Endodermal cell (in vitro differentiated cells): Measurements from ENCODE around the gene ELL. TPM values are rescaled to one million over a fixed set of nuclear protein-coding genes. Genes with fewer than 3 reads are reported as not detected.

Experiments used
- DNase-seq: peaks from one replicate; pipeline ENCODE4 v3.0.0-alpha.2; 2017
- H3K27ac ChIP-seq: 2 replicates; pipeline ENCODE4 v1.5.1; 2013; ENCODE audit warnings: mild to moderate bottlenecking, low read depth, low read length, moderate library complexity
- H3K27me3 ChIP-seq: 2 replicates; pipeline ENCODE4 v1.6.1; 2013; ENCODE audit warnings: mild to moderate bottlenecking, low read length, moderate library complexity; ENCODE audit not compliant: insufficient read depth, control insufficient read depth, poor library complexity, severe bottlenecking
- H3K36me3 ChIP-seq: 2 replicates; pipeline ENCODE4 v1.7.0; 2013; ENCODE audit warnings: mild to moderate bottlenecking, low read length, moderate library complexity; ENCODE audit not compliant: control insufficient read depth, insufficient read depth
- H3K4me1 ChIP-seq: one replicate; pipeline ENCODE4 v1.7.0; 2013; ENCODE audit warnings: low read length; ENCODE audit not compliant: control insufficient read depth, insufficient read depth
- H3K4me3 ChIP-seq: 2 replicates; pipeline ENCODE4 v1.5.1; 2013; ENCODE audit warnings: mild to moderate bottlenecking, low read length, moderate library complexity
- H3K9ac ChIP-seq: 2 replicates; pipeline ENCODE4 v1.6.1; 2013; ENCODE audit warnings: mild to moderate bottlenecking, low read length, moderate library complexity; ENCODE audit not compliant: poor library complexity, severe bottlenecking; ENCODE audit errors: extremely low read depth
- H3K9me3 ChIP-seq: 2 replicates; pipeline ENCODE4 v1.6.1; 2013; ENCODE audit warnings: mild to moderate bottlenecking, low read length, moderate library complexity; ENCODE audit not compliant: control insufficient read depth
- H3K27ac Mint-ChIP-seq: 2 replicates; pipeline ENCODE4 v1.8.0; 2020; ENCODE audit warnings: mixed read lengths
- H3K27me3 Mint-ChIP-seq: 2 replicates; pipeline ENCODE4 v1.8.0; 2021; ENCODE audit warnings: mild to moderate bottlenecking, mixed read lengths; ENCODE audit not compliant: insufficient read depth
- H3K36me3 Mint-ChIP-seq: 2 replicates; pipeline ENCODE4 v1.8.0; 2020; ENCODE audit warnings: low read depth, mixed read lengths
- H3K4me1 Mint-ChIP-seq: 2 replicates; pipeline ENCODE4 v1.8.0; 2020; ENCODE audit warnings: mixed read lengths
- H3K4me3 Mint-ChIP-seq: 2 replicates; pipeline ENCODE4 v1.8.0; 2020; ENCODE audit warnings: mild to moderate bottlenecking, moderate library complexity, mixed read lengths
- H3K9me3 Mint-ChIP-seq: 2 replicates; pipeline ENCODE4 v1.8.0; 2020; ENCODE audit warnings: mild to moderate bottlenecking, mixed read lengths
- WGBS, 2 experiments: methylation state at CpG; one replicate each; pipeline versions ENCODE4 v1.1.5 to v1.1.7; 2013; ENCODE audit warnings: missing lambda C conversion rate in 2 of 2, mixed read lengths in 1 of 2; ENCODE audit not compliant: insufficient coverage in 1 of 2, insufficient read length in 1 of 2; 5-methylcytosine and 5-hydroxymethylcytosine counted together
- total RNA-seq, 2 donors: library from RNA; stranded (reverse); fragmentation: NEBNext Ultra II Directional in 1 of 2; extraction: Animal tissue kit (Norgen Biotek cat#: 25700) in 1 of 2; gene quantifications; 2 replicates in 1 of 2; 3 replicates in 1 of 2; pipeline ENCODE4 v1.2.1, GENCODE V29; 2021
- TF ChIP-seq, protein P1 (sequence below): fragments of 200-600 bp; sonication (generic); conservative IDR thresholded peaks from 2 replicates; pipeline ENCODE4 v1.5.0; 2021; ENCODE audit warnings: antibody characterized with exemption, mild to moderate bottlenecking

ELL gene
- total RNA-seq, 2 donors from 2014 or later: 10.9 to 15.4 TPM

DNA sequence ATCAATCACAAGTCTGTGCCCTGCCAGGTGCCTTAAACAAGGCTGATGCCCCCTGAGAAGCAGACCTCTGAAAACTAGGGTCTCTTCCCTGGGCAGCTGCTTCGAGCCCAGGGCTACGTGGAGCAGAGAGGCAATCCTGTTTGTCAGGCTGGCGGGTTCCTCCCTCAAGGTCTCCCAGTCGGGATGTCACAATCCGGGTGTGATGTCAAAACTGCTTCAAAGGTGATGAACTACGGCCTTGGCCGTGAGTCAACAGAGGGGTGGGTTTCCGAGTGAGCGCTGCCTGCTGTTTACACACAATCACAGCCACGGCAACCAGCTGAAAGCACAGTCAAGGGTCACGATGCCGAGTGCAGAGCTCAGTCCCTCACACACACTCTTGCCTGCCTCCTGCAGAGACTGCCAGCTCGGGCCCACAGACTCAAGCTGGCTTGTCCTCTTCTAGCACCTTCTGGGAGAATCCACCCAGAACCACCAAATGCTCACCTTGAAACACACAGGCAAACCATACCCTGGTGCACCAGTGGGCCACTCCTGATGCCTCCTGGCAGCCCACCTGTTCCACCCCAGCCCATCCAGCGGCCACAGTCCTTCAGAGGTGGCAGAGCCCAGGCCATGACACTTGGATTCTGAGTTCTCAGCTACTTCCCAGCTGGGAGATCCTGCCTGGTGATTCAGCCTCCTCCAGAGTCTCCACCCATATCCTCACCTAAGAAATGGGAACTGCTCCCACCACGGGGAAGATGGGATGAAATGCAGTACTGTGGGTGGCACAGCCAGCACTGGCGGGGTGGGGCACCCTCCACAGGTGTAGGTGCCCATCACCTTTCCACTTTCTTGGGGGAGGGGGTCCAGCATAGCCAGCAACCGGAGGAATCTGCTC lies 6.8 kb downstream of the ELL start:
- Histone ChIP-seq H3K27ac (no peak overlapping the region), H3K4me1 (no peaks in the 10 kb centered on the region), H3K27me3 (no peaks in the 10 kb centered on the region), H3K36me3 (no peaks in the 10 kb centered on the region), H3K4me3 (no peak overlapping the region), H3K9me3 (no peaks in the 10 kb centered on the region), H3K9ac (no peak overlapping the region)
- peaks cover 27% of the 10 kb centered on the region for H3K4me1 Mint-ChIP-seq
- no peaks in the 10 kb centered on the region for H3K9me3 Mint-ChIP-seq
- no peaks in the 10 kb centered on the region for H3K27me3 Mint-ChIP-seq
- 74 to 78% methylated on average over 16 to 17 of the region's 17 CpGs for WGBS, 2 experiments
- H3K36me3 Mint-ChIP-seq: no peaks in the 10 kb centered on the region
- H3K27ac Mint-ChIP-seq: peak overlapping the region; percentile 92
- TF ChIP-seq, protein P1, sequence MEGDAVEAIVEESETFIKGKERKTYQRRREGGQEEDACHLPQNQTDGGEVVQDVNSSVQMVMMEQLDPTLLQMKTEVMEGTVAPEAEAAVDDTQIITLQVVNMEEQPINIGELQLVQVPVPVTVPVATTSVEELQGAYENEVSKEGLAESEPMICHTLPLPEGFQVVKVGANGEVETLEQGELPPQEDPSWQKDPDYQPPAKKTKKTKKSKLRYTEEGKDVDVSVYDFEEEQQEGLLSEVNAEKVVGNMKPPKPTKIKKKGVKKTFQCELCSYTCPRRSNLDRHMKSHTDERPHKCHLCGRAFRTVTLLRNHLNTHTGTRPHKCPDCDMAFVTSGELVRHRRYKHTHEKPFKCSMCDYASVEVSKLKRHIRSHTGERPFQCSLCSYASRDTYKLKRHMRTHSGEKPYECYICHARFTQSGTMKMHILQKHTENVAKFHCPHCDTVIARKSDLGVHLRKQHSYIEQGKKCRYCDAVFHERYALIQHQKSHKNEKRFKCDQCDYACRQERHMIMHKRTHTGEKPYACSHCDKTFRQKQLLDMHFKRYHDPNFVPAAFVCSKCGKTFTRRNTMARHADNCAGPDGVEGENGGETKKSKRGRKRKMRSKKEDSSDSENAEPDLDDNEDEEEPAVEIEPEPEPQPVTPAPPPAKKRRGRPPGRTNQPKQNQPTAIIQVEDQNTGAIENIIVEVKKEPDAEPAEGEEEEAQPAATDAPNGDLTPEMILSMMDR: no peak
- DNase-seq: no peak
- no peak overlapping the region for H3K4me3 Mint-ChIP-seq

GRCh38 chr19:18513868-18514267 lies 8.0 kb downstream of the ELL start:
- H3K9me3 Mint-ChIP-seq: no peaks in the 10 kb centered on the region
- DNase-seq: no peak
- Histone ChIP-seq H3K4me3 (no peak overlapping the region), H3K9ac (no peak overlapping the region), H3K27me3 (no peaks in the 10 kb centered on the region), H3K27ac (no peak overlapping the region), H3K9me3 (no peaks in the 10 kb centered on the region), H3K4me1 (no peaks in the 10 kb centered on the region), H3K36me3 (no peaks in the 10 kb centered on the region)
- TF ChIP-seq, protein P1: no peak
- no peaks in the 10 kb centered on the region for H3K36me3 Mint-ChIP-seq
- no peak overlapping the region for H3K27ac Mint-ChIP-seq
- no peak overlapping the region for H3K4me3 Mint-ChIP-seq
- no peaks in the 10 kb centered on the region for H3K27me3 Mint-ChIP-seq
- peaks cover 25% of the 10 kb centered on the region for H3K4me1 Mint-ChIP-seq
- WGBS, 2 experiments: 78 to 90% methylated on average over 6 to 11 of the region's 11 CpGs

- DNase-seq: no peak
- Histone ChIP-seq H3K4me1 (peaks cover 11% of the 10 kb centered on the region), H3K27me3 (no peaks in the 10 kb centered on the region), H3K4me3 (no peak overlapping the region), H3K9ac (no peak overlapping the region), H3K9me3 (no peaks in the 10 kb centered on the region), H3K36me3 (no peaks in the 10 kb centered on the region), H3K27ac (no peak overlapping the region)
- WGBS, 2 experiments: 91 to 94% methylated on average over 4 to 8 of the region's 8 CpGs
- Mint-ChIP-seq H3K36me3 (no peaks in the 10 kb centered on the region), H3K27me3 (no peaks in the 10 kb centered on the region), H3K27ac (peak overlapping the region; percentile 58), H3K9me3 (no peaks in the 10 kb centered on the region), H3K4me1 (peaks cover 28% of the 10 kb centered on the region), H3K4me3 (no peak overlapping the region)
- TF ChIP-seq, protein P1: no peak
Measured at GRCh38 chr19:18510216-18510615, 11.7 kb downstream of the ELL start.
